ENCODE results near the gene MAPK8IP2.

Gene MAPK8IP2

GRCh38 chr22:50600538-50600937, at the start of gene MAPK8IP2:
TSS of gene MAPK8IP2 (plus strand) at chr22:50600793. CDS start at chr22:50600819, 26 bp downstream.
- peak; percentile 13 for DNase-seq

GRCh38 chr22:50551160-50551752, 49.3 kb upstream of the MAPK8IP2 start:
- DNase-seq = no peak

DNA sequence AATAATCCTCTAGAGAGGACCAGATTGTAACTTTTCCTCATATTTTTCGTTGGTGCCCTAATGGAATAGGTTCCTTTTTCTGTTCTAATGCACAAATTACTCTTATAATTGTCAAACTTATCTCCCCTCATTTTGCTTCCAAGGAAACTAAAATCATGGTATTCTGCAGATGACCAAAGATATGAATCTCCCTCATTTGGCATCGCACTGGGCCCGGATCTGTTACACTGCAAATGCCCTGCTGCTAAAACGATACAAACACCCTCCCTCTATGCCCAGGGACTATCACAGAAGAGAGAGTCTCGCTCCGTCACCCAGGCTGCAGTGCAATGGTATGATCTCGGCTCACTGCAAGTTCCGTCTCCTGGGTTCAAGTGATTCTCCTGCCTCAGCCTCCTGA, 47.3 kb upstream of the MAPK8IP2 start:
- DNase-seq = no peak

DNA sequence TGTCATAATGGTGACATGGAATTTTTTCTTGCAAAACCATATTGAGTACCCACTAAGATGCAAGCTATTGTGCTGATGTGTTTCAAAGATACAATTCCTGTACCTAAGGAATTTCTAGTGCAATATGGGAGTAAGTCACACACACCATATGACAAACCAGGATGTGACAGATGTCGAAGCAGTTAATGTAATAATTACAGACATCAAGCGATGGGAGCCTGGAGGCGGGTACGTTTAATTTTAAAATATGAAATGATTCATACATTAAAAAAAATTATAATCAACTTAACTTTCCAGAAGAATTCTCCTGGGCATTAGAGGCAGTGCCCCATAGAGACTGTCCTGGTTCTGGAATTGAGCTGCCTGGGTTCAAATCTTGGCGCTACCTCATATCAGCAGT, 43.9 kb upstream of the MAPK8IP2 start:
- no peak for DNase-seq

- no peak for DNase-seq
These were observed 40.6 kb upstream of the MAPK8IP2 start for GRCh38 chr22:50560034-50560433.

DNA sequence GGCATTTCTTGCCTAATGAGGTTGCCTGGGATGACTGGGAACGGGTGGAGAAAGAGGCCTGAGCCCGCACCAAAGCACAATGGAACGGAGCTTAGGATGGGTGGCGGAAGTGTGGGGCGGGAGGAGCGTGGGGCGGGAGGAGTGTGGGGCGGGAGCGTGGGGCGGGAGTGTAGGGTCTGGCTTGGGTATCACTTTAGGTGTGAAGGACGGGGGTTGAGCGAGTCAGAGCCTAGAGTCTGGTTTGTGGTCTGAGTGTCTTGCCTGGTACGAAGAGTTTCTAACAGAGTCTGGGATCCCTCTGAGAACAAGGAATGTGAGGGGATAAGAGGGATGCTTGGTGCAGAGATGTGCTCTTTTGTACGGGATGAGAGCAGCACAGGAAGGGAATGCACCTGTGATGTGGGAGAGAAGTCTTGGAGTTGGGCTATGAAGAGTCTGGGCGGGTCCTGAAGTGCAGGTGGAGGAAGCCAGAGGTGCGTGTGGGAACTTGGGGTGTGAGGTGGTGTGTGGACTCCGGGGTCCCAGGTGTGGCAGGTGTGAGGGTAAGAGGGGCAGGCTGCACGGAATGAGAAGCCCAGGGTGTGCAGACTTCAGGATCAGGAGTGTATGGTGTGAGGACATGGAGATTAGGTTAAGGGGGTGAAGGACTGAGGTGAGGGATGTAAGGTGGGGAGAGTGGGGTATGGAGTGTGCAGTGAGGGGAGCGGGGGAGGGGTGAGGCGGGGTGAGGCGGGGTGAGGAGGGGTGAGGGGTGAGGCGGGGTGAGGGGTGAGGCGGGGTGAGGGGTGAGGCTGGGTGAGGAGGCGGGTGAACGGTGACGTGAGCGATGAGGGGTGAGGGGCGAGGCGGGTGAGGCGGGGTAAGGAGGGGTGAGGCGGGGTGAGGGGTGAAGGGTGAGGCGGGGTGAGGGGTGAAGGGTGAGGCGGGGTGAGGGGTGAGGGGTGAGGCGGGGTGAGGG, 38.9 kb upstream of the MAPK8IP2 start:
- no peak for DNase-seq

GRCh38 chr22:50562523-50563412, 37.8 kb upstream of the MAPK8IP2 start, which contains the start of gene SYCE3:
TSS of gene SYCE3 (minus strand) at chr22:50562919. CDS start at chr22:50556405, 6,514 bp downstream.
- DNase-seq = peak; percentile 98

GRCh38 chr22:50563413-50564160, 37.0 kb upstream of the MAPK8IP2 start:
- no peak for DNase-seq

DNA sequence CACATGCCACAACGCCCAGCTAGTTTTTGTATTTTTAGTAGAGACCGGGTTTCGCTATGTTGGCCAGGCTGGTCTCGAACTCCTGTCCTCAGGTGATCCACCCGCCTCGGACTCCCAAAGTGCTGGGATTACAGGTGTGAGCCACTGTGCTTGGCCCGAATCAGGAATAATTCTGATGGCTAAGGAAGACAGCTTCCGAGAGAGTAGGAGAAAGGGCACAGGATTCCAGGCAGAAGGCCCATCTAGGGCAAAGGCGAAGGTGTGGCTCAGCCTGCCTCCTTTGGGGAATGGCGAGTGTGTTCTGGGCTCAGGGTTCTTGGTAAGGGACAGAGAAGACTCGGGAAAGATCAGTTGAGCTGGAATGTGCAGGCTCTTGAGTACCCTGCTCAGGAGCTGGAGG, 36.3 kb upstream of the MAPK8IP2 start:
- no peak for DNase-seq

- no peak for DNase-seq
These were observed 32.8 kb upstream of the MAPK8IP2 start for GRCh38 chr22:50567721-50568252.

GRCh38 chr22:50568626-50569025, 32.0 kb upstream of the MAPK8IP2 start:
- no peak for DNase-seq

GRCh38 chr22:50569041-50569459, 31.5 kb upstream of the MAPK8IP2 start:
- no peak for DNase-seq

- no peak for DNase-seq
These were observed 30.6 kb upstream of the MAPK8IP2 start for GRCh38 chr22:50569896-50570535.

- no peak for DNase-seq
These were observed 29.7 kb upstream of the MAPK8IP2 start for GRCh38 chr22:50570861-50571260.

DNA sequence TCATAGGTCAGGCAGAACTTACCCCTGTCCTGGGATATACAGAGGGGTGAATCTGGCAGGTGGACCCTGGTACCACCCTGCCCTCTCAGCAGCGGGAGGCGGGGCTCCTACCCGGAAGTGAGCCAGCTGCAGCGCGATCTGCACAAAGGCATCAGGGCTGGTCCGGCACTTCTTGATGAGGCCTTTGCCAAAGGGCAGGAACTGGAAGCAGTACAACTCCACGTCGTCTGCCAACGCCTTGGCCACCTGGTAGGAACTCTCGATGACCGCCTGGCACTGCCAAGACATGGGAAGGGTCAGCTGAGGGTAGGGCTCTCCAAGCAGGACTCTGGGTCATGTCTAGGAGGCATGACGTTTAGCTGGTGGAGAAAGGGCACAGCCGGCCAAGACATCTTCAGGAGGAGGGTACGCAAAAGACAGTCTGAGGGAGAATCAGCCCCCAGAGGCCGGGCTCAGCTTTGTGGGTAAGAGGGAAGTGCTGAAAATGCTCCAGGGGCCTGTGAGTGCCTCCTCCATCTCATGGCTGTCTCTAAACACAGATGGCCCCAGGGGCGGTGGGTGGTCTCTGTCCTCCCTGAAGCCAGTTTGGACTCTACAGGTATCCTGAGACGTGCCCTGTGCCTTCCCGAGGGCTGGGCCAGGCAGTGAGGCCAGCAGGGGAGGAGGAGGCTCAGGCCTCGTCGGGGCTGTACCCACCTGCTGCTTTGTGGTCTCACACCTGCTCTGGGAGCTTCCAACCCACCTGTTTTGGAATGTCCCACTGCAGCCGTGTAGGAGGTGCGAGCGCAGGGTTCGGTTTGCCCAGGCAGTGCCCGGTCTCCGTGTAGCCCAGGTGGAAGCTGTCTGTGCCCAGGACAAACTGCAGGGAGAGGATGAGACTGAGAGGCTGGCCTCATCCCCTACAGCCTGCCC, 29.1 kb upstream of the MAPK8IP2 start:
- DNase-seq = no peak

DNA sequence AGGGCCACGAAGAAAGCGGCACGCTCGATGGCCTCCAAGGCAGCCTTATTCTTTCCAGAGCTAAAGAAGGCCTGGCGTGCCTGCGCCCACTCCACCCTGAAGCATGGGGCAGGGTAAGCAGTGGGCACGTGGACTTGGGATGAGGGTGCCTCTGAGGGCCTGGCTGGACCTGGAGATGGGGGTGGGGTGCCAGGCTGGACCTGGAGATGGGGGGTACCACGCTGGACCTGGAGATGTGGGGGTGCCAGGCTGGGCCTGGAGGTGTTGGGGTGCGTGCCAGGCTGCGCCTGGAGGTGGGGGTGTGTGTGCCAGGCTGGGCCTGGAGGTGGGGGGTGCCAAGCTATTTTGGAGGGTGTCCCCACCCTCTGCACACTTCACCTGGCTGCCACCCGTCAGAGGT, 27.6 kb upstream of the MAPK8IP2 start:
- DNase-seq = no peak

GRCh38 chr22:50573491-50574382, 26.9 kb upstream of the MAPK8IP2 start:
- DNase-seq = no peak

DNA sequence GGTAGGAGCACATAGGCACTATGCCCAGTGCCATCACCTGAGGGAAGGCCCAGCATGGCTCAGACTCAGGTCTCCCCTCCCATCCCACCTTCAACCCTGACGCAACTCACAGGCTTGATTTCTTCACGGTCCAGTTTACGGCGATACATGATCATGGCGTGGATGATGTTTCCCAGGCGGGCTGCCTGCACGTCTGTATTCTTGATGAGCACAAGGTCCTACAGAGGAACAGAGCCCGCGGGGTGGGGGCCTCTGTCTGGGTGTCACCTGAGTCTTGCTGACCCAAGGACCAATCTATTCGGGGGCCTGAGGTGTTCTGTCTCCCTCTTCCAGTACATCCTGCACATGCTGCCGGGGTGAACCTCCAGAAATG, 26.2 kb upstream of the MAPK8IP2 start:
- no peak for DNase-seq

DNA sequence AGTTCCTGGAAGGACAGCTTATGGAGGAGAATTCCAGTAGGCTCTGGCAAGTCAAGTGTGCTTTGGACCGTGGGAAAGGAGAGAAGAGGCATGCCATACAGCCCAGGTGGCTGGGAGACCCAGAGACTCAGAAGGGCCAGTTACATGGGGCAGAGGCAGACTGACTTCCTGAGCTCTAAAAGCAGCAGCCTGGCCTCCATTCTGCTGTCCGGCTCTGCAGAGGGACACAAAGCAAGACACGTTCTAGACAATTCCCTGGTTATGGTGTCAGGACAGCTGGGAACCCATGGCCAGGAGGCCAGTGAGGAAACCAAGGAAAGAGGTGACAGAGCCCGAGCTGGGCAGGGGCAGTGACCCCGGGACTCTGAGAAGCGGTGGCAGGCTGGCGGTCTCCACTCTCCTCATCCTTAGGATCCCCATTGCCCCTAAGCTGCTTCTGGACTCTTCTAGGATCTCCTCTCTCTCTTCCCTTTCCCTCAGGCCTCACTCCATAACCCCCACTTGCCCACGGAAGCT, 25.1 kb upstream of the MAPK8IP2 start:
- DNase-seq = no peak
